Immature natural killer cell (primary cell): ENCODE results near the gene NGEF. TPM values are rescaled to one million over a fixed set of nuclear protein-coding genes. Genes with fewer than 3 reads are reported as not detected.

Experiments
- DNase-seq, 3 donors: peaks; one replicate each; pipeline ENCODE4 v3.0.0; 2022; ENCODE audit warnings: mixed read lengths in 1 of 3
- H3K27ac Mint-ChIP-seq, 6 donors: one replicate each; pipeline ENCODE4 v1.8.0; 2020; ENCODE audit warnings: mixed read lengths in 6 of 6, mild to moderate bottlenecking in 5 of 6, inconsistent platforms in 4 of 6, moderate library complexity in 3 of 6
- H3K27me3 Mint-ChIP-seq, 3 donors: one replicate each; pipeline ENCODE4 v1.8.0; 2020 to 2021; ENCODE audit warnings: low read depth in 3 of 3, mild to moderate bottlenecking in 3 of 3, mixed read lengths in 3 of 3, moderate library complexity in 3 of 3, inconsistent platforms in 1 of 3
- H3K36me3 Mint-ChIP-seq, 3 donors: one replicate each; pipeline ENCODE4 v1.8.0; 2020; ENCODE audit warnings: mixed read lengths in 3 of 3, inconsistent platforms in 2 of 3, mild to moderate bottlenecking in 2 of 3
- H3K4me1 Mint-ChIP-seq, 2 donors: one replicate each; pipeline ENCODE4 v1.8.0; 2020; ENCODE audit warnings: inconsistent platforms in 2 of 2, mild to moderate bottlenecking in 2 of 2, mixed read lengths in 2 of 2, moderate library complexity in 1 of 2
- H3K4me3 Mint-ChIP-seq, 5 donors: one replicate each; pipeline ENCODE4 v1.8.0; 2020; ENCODE audit warnings: mild to moderate bottlenecking in 5 of 5, mixed read lengths in 5 of 5, inconsistent platforms in 3 of 5, moderate library complexity in 3 of 5
- H3K9me3 Mint-ChIP-seq, 6 donors: one replicate each; pipeline ENCODE4 v1.8.0; 2020; ENCODE audit warnings: mild to moderate bottlenecking in 6 of 6, mixed read lengths in 6 of 6, inconsistent platforms in 4 of 6, moderate library complexity in 3 of 6
- polyA plus RNA-seq, 3 donors: library from polyadenylated mRNA; unstranded; fragments of 300-500 nt; fragmentation: Illumina TruSeq; gene quantifications; one replicate each; pipeline ENCODE4 v1.2.3, GENCODE V29; 2021

Gene NGEF
- polyA plus RNA-seq, 3 donors from 2014 or later, result not detected

DNA sequence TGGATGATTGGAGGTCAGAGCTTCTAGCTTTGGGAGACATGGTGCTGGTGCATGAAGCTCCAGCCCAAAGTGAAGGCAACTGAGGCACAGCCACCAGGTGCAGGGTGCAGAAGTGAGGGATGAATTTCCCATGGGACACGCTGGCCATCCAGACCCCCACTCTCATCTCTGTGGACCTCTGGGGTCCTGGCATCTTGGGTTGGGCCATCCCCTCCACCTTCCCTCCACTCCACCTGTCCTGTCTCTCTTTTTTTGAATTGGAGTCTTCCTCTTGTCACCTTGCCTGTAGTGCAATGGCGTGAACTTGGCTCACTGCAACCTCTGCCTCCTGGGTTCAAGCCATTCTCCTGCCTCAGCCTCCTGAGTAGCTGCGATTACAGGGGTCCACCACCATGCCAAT, 3.4 kb downstream of the NGEF start:
- Mint-ChIP-seq H3K4me1 (no peaks in the 10 kb centered on the region), H3K9me3 (no peaks in the 10 kb centered on the region), H3K36me3 (no peaks in the 10 kb centered on the region), H3K27ac (no peak overlapping the region), H3K4me3 (no peak overlapping the region), H3K27me3 (peaks cover 2 to 3% (median 3%) of the 10 kb centered on the region in 3 donors)
- no peak for DNase-seq

DNA sequence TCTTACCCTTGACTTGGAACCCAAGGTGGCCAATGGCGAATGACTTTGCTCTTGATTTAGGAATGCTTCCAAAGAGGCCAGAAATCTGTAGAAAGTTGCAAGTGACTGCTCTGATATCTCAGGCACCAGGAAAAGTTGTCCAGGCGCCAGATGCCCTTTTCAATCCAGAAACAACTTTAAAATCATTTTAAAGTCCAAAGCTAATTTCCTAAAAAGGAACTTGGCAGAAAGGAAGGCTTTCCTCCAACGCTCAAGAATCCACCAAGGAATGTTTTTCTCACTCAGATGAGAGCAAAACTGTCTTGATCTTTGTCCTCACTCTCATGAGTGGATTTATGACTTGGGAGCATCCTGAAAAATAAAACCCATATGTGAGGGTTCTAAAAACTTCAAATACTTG, 5.3 kb downstream of the NGEF start:
- no peaks in the 10 kb centered on the region for H3K9me3 Mint-ChIP-seq
- H3K4me1 Mint-ChIP-seq, result no peaks in the 10 kb centered on the region
- H3K36me3 Mint-ChIP-seq, result no peaks in the 10 kb centered on the region
- H3K27ac Mint-ChIP-seq, result no peak overlapping the region
- peaks cover 2 to 5% (median 3%) of the 10 kb centered on the region in 3 donors for H3K27me3 Mint-ChIP-seq
- no peak for DNase-seq
- H3K4me3 Mint-ChIP-seq, result no peak overlapping the region

DNA sequence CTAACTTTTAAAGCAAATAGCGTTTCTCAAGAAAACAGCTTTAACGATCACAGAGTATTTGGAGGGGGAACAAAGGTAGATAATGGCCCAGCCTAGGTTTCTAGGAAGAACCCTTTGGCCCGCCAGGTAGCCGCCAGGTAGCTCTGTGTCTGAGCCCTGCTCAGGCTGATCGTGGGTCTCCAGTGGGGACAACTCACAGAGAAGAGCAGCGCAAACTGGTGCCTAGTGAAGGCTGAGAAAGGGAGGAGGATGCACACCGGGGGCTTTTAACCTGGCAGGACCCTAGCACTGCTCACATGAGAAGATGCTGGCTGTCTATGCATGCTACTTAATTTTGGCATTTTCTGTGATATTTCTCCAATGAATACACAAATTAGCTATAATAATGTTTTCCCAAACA, 5.8 kb downstream of the NGEF start:
- Mint-ChIP-seq H3K36me3 (no peaks in the 10 kb centered on the region), H3K27ac (no peak overlapping the region), H3K27me3 (peaks cover 2 to 3% (median 3%) of the 10 kb centered on the region in 3 donors), H3K4me3 (no peak overlapping the region), H3K4me1 (no peaks in the 10 kb centered on the region), H3K9me3 (no peaks in the 10 kb centered on the region)
- DNase-seq, result no peak

DNA sequence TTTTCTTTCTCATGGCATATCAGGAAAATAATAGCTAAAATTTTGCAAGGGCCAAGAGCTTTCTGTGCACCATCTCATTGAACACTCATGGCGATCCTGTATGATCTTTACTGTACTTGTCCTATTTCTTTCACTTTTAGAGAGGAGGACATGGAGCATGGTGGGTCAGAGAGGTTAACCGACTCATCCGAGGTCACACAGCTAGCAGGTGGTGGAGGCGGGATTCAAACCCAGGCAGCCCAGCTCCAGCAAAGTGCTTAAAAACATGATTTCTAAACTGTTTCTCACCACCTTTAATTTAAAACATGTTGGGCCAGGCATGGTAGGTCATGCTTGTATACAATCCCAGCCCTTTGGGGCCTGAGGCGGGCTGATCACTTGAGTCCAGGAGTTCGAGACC, 6.4 kb downstream of the NGEF start:
- Mint-ChIP-seq H3K4me3 (no peak overlapping the region), H3K9me3 (no peaks in the 10 kb centered on the region), H3K27me3 (peaks cover 2 to 3% (median 2%) of the 10 kb centered on the region in 3 donors), H3K36me3 (no peaks in the 10 kb centered on the region), H3K27ac (no peak overlapping the region), H3K4me1 (no peaks in the 10 kb centered on the region)
- DNase-seq, result no peak

DNA sequence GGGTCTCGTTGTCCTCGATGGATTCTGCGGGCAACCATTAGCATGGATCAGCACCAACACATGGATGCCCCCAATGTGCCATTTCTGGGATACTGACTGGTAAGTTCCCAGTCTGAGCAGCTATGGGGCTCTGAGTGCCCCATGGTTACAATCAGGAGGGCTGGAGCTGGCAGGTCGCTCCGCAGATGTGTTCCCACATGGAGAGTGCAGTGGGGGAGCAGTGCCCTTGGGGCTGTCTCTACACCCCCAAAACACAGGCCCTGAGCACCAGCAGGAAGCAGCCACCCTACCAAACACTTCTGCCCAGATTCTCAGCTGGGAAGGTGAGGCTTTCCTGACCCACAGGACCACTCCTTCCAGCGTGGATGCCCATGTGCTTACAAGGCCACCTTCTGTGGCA, 8.0 kb downstream of the NGEF start:
- peak overlapping the region in 1 of 6 donors; percentile 31 for H3K27ac Mint-ChIP-seq
- no peaks in the 10 kb centered on the region for H3K36me3 Mint-ChIP-seq
- no peaks in the 10 kb centered on the region for H3K9me3 Mint-ChIP-seq
- DNase-seq, result no peak
- no peak overlapping the region for H3K4me3 Mint-ChIP-seq
- peaks cover 2 to 5% (median 2%) of the 10 kb centered on the region in 3 donors for H3K27me3 Mint-ChIP-seq
- H3K4me1 Mint-ChIP-seq, result no peaks in the 10 kb centered on the region

DNA sequence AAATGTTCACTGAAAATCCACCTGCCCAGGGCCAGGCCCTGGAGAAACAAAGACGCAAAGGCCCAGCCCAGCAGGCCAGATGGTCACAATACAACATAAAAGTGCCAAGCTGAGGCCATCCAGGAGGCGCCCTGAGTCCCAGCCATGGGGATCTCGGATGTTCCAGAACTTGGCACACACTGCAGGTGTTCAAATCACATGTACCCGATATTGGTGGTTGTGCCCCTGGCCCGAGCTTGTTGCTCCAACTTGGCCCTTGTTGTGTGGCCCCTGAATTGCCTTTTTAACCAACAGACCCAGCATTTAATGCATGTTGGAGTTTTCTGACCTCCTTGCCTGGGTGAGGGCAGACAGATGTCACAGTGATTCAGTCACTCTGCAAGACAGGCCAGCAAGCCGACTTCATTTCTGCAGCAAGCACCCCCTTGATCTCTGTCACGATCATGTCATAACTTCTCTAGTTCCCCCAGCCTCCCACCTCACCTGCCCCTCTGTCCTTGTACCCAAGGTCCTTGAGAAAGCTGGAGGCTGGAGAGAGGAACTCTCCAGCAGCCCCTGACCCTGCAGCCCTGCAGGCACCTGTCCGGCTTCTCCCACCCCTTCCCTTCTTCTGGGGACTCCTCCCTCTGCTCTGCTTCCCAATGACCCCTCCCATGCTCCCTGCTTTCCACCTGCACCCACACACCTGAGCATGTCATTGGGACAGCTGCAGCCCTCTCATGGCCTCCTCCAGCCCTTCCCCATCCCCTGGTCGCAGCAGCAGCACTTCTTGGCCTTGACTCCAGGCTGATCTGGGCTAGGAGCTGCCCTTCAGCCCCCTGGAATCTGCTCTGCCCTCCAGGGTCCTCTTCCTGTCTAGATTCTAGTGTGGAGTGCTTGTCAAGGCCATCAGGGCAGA, 9.1 kb downstream of the NGEF start:
- H3K36me3 Mint-ChIP-seq, result no peaks in the 10 kb centered on the region
- peaks cover 0 to 7% (median 2%) of the 10 kb centered on the region in 3 donors for H3K27me3 Mint-ChIP-seq
- no peak overlapping the region for H3K4me3 Mint-ChIP-seq
- no peaks in the 10 kb centered on the region for H3K4me1 Mint-ChIP-seq
- no peak overlapping the region for H3K27ac Mint-ChIP-seq
- no peak for DNase-seq
- no peaks in the 10 kb centered on the region for H3K9me3 Mint-ChIP-seq

DNA sequence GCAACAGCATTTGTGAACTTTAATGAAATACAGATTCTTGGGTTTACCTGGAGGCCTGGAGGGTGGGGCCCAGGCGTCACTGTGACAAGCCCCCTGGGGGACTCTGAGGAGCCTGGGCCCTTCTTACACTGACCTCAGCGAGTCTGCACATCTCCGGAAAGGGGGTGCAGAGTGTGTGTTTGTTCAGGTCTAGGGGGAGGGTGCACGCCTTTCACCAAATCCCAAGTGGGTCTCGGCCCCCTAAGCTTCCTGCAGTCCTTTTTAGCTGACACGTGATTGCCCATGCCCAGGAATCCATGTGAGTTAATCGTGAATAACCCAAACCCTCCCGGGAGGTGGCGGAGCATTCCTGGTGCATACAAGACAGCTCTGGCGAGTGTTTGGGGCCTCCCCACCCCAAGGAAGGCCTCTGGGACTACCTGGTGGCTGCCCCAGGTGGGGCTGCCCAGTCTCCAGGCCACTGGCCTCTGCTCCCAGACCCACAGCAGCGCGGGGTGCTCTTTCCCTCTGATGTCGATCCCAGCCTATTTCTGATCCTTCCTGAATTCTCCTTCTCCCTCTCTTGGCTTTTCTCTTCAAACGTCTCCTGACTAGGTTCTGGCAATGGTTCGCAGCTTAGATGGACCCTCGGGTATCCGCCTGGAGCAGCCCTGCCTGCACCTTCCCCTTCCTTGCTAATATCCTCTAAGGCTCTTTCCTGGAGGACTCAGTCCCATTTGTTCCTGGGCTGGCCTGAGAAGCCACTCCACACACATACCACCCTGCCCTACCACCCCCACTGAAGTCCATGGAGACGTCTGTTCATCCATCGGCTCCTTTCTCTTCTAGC, 10.0 kb downstream of the NGEF start:
- Mint-ChIP-seq H3K36me3 (no peaks in the 10 kb centered on the region), H3K4me1 (no peaks in the 10 kb centered on the region), H3K27me3 (peaks cover 0 to 7% (median 2%) of the 10 kb centered on the region in 3 donors), H3K9me3 (no peaks in the 10 kb centered on the region), H3K4me3 (no peak overlapping the region), H3K27ac (no peak overlapping the region)
- DNase-seq, result no peak

DNA sequence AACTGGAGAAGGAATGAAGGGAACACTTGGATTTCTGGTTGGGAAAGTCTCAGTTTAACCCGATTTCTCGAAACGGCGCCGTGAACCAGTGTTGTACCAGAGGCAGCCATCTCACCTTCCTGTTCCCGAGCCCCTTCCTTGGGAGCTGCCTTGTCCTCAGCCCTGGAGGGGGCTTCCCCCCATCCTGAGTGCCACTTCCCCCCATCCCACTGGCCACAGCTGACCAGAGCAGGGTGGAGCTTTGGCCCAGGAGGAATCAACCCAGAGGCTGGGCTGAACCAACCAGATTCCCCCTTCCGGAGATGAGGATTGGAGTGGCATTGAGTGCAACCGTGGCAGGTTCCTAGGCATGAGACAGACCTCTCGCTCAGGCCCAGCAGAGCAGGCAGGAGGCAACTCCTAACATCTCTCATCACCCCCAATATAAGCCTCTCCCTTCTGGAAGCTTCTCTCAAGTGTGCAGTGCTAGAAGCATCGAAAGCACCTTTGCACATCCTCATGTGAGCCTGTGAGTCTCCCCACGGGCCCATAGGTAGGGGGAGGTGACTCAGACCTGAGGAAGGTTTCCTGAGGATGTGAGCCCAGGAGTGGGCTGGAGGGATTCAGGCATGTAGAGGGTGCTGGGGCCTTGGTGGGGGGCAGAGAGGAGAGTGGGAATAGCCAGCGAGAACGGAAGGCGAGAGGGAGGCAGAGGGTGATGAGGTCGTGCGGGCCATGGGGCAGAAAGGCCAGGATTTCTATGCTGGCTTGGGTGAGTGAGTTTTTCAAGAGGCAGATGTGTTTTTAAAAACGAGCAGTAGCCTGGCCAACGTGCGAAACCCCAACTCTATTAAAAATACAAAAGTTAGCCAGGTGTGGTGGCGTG, 11.9 kb downstream of the NGEF start:
- H3K4me1 Mint-ChIP-seq, result no peaks in the 10 kb centered on the region
- no peak for DNase-seq
- no peaks in the 10 kb centered on the region for H3K9me3 Mint-ChIP-seq
- H3K27me3 Mint-ChIP-seq, result peaks cover 0 to 5% (median 2%) of the 10 kb centered on the region in 3 donors
- H3K36me3 Mint-ChIP-seq, result no peaks in the 10 kb centered on the region
- no peak overlapping the region for H3K27ac Mint-ChIP-seq
- H3K4me3 Mint-ChIP-seq, result no peak overlapping the region

DNA sequence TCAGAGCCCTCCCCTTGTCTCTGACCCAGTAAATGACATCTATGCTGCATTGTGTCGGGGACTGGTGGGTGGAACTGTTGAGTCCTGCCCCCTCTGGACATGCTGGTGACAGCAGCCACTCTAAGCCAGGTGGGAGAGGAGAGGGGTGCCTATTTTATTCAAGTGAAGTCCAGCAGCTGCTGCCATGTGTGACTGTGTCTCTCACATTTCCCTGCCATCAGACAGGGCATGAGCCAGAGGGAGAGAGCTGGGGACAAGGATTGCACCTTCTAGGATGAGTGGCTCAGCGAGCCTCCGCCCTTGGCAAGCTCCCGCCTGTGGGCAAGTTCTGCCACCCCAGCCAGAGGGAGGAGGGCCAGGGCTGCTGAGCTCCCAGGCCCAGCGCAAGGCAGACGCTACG, 13.7 kb downstream of the NGEF start:
- Mint-ChIP-seq H3K36me3 (no peaks in the 10 kb centered on the region), H3K27me3 (peaks cover 0 to 5% (median 2%) of the 10 kb centered on the region in 3 donors), H3K4me1 (no peaks in the 10 kb centered on the region), H3K9me3 (no peaks in the 10 kb centered on the region), H3K4me3 (no peak overlapping the region), H3K27ac (no peak overlapping the region)
- no peak for DNase-seq

DNA sequence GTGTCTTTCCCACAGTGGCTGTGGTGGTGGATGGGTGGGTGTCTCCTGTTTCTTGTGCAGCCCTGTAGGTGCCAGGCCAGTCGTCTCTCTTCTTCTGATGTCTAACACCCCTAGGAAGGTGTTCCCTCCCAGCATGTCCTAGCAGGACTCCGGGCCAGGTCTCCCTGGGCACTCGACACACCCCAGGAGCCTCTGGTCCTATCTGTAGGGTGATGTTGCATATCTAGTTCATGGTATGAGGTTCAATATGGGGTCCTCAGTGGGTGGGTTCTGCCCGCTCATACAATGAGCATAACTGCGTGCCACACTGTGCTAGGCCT, 14.4 kb downstream of the NGEF start:
- Mint-ChIP-seq H3K4me3 (no peak overlapping the region), H3K27me3 (peaks cover 0 to 5% (median 2%) of the 10 kb centered on the region in 3 donors), H3K4me1 (no peaks in the 10 kb centered on the region), H3K9me3 (no peaks in the 10 kb centered on the region), H3K36me3 (no peaks in the 10 kb centered on the region), H3K27ac (no peak overlapping the region)
- no peak for DNase-seq

DNA sequence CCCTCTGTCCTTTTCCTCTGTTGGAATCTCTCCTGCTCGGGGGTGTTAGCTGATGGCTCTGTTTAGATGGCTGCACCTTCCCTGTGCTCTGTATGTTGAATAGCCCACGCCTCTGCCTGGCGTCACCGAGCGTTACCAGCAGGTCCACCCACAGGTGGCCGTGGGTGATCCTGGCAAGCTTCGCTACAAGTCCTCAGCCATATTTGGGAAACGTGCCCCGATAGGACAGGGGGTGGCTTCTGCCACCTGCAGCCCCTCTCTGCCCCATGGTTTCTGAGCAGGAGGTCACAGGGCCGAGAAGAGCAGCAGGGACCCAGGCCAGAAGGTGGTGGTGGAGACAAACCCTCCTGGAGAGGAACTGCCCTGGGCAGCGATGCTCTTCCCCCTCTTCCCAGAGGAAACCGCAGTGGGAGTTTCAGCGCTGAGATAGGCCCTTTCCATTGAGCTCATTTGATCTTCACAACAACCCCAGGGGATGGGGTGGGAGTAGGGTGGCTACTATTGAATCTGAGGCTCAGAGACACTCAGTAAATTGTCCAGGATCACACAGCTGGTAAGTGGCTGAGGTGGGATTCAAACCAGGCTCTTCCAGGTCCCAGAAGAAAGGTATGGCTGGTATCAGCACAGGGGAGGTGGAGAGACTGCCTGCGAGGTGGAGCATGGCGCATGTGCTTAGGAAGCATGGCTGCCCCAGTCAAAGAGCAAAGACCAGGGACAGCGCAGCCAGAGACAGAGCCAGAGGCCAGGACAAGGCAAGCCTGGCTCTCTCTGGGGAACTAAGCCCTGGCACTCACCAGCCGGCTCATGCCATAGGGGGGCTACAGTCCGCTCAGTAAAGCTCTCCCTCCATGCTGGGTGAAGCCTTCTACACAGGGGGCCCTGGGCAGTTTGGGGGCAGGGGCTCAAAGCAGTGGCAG, 15.0 kb downstream of the NGEF start:
- Mint-ChIP-seq H3K4me1 (no peaks in the 10 kb centered on the region), H3K27ac (no peak overlapping the region), H3K27me3 (peaks cover 0 to 5% (median 0%) of the 10 kb centered on the region in 3 donors), H3K36me3 (no peaks in the 10 kb centered on the region), H3K4me3 (no peak overlapping the region), H3K9me3 (no peaks in the 10 kb centered on the region)
- DNase-seq, result no peak

DNA sequence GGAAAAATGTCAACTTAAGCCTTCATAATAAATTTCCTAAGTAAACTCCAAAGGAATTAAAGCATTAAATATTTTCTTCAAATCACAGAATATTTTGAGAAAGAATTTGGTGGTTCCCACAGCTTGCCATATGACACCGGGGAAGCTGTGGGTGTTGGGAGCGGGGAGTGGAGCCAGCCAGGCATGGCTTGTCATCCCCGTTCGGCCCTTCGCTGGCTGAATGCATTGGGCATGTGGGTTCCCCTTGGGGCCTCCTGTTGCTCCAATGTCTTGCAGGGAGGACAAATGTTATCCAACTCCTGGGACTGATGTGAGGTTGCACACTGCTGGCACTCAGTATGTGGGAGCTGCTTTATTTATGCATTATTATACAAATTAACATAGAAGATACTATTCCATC, 18.6 kb downstream of the NGEF start:
- Mint-ChIP-seq H3K27me3 (peaks cover 0 to 4% (median 3%) of the 10 kb centered on the region in 3 donors), H3K4me3 (no peak overlapping the region), H3K27ac (no peak overlapping the region), H3K36me3 (no peaks in the 10 kb centered on the region), H3K4me1 (no peaks in the 10 kb centered on the region), H3K9me3 (no peaks in the 10 kb centered on the region)
- no peak for DNase-seq
